DND-41 (cell line): ENCODE data around the gene RSPH3.
"Not testable (repeated sequence)": the region's sequence is repeated elsewhere in the genome, so short reads cannot be mapped to it uniquely, and the experiment has no call there.

Source experiments
- CTCF ChIP-seq: IDR thresholded peaks from 2 replicates; pipeline ENCODE4 v1.5.1; 2012; ENCODE audit warnings: borderline replicate concordance, low read length, moderate library complexity, mild to moderate bottlenecking; ENCODE audit not compliant: poor library complexity, severe bottlenecking; ENCODE audit errors: extremely low read depth
- EZH2 ChIP-seq: IDR thresholded peaks from 3 replicates; pipeline ENCODE4 v1.6.1; 2012; ENCODE audit warnings: borderline replicate concordance, low read depth, mild to moderate bottlenecking, moderate library complexity, low read length, inconsistent platforms; ENCODE audit not compliant: severe bottlenecking

GRCh38 chr6:158989711-158990110 lies 10.3 kb downstream of the RSPH3 start:
- TF ChIP-seq CTCF, EZH2: not testable (repeated sequence)
